ENCODE measurements around the gene HBZ. TPM values are rescaled to one million over a fixed set of nuclear protein-coding genes. Genes with fewer than 3 reads are reported as not detected.

HBZ gene
- total RNA-seq, 4 donors from 2014 or later, result 0.76 TPM; not detected in 3

- no peak overlapping the region for H3K4me3 ChIP-seq
- H3K9me3 ChIP-seq, result no peaks in the 10 kb centered on the region
- H3K4me1 ChIP-seq, result no peaks in the 10 kb centered on the region
- H3K36me3 ChIP-seq, result no peaks in the 10 kb centered on the region
- TF ChIP-seq CTCF (IDR thresholded peaks at IDR 0.05) (no peak), POLR2A (IDR thresholded peaks at IDR 0.05) (no peak)
- no peak overlapping the region for H3K27ac ChIP-seq
- no peak for DNase-seq
- no peaks in the 10 kb centered on the region for H3K27me3 ChIP-seq
- intact Hi-C loops (cut with DNase I; ENCODE audit: low total_unique reads), result no loop called here
Measured at GRCh38 chr16:125011-125410, 27.4 kb upstream of the HBZ start.

- Histone ChIP-seq H3K27ac (no peak overlapping the region), H3K27me3 (no peaks in the 10 kb centered on the region), H3K4me1 (no peaks in the 10 kb centered on the region), H3K9me3 (no peaks in the 10 kb centered on the region), H3K4me3 (no peak overlapping the region), H3K36me3 (no peaks in the 10 kb centered on the region)
- intact Hi-C loops (cut with DNase I; ENCODE audit: low total_unique reads), result no loop called here
- DNase-seq, result no peak
- TF ChIP-seq POLR2A (IDR thresholded peaks at IDR 0.05), result no peak
- no peak for TF ChIP-seq CTCF (IDR thresholded peaks at IDR 0.05)
Measured at GRCh38 chr16:129075-129474, 23.4 kb upstream of the HBZ start.

- DNase-seq, result no peak
- no peaks in the 10 kb centered on the region for H3K9me3 ChIP-seq
- no peaks in the 10 kb centered on the region for H3K27me3 ChIP-seq
- H3K36me3 ChIP-seq, result no peaks in the 10 kb centered on the region
- intact Hi-C loops (cut with DNase I; ENCODE audit: low total_unique reads), result no loop called here
- H3K4me1 ChIP-seq, result no peaks in the 10 kb centered on the region
- no peak for TF ChIP-seq POLR2A (IDR thresholded peaks at IDR 0.05)
- TF ChIP-seq CTCF (IDR thresholded peaks at IDR 0.05), result no peak
- no peak overlapping the region for H3K27ac ChIP-seq
- no peak overlapping the region for H3K4me3 ChIP-seq
Measured at GRCh38 chr16:130533-131173, 21.8 kb upstream of the HBZ start.

- DNase-seq, result no peak
- no peak for TF ChIP-seq POLR2A (IDR thresholded peaks at IDR 0.05)
- TF ChIP-seq CTCF (IDR thresholded peaks at IDR 0.05), result no peak
- no peaks in the 10 kb centered on the region for H3K36me3 ChIP-seq
- no peak overlapping the region for H3K4me3 ChIP-seq
- H3K27ac ChIP-seq, result no peak overlapping the region
- intact Hi-C loops (cut with DNase I; ENCODE audit: low total_unique reads), result no loop called here
- H3K9me3 ChIP-seq, result no peaks in the 10 kb centered on the region
- H3K27me3 ChIP-seq, result no peaks in the 10 kb centered on the region
- no peaks in the 10 kb centered on the region for H3K4me1 ChIP-seq
Measured at GRCh38 chr16:132120-132519, 20.3 kb upstream of the HBZ start.

- intact Hi-C loops (cut with DNase I; ENCODE audit: low total_unique reads), result no loop called here
- Histone ChIP-seq H3K4me1 (no peaks in the 10 kb centered on the region), H3K9me3 (no peaks in the 10 kb centered on the region), H3K4me3 (no peak overlapping the region), H3K36me3 (no peaks in the 10 kb centered on the region), H3K27me3 (no peaks in the 10 kb centered on the region), H3K27ac (no peak overlapping the region)
- no peak for DNase-seq
- no peak for TF ChIP-seq CTCF (IDR thresholded peaks at IDR 0.05)
- TF ChIP-seq POLR2A (IDR thresholded peaks at IDR 0.05), result no peak
Measured at GRCh38 chr16:133716-134115, 18.7 kb upstream of the HBZ start.

All from uterus (tissue), 4 donors.